GM12874 (cell line): ENCODE data around the gene ASB1.

Source experiments
- CTCF ChIP-seq: IDR thresholded peaks from 2 replicates; pipeline ENCODE4 v1.5.1; 2011; ENCODE audit warnings: low read depth, mild to moderate bottlenecking, control low read depth, low read length, moderate library complexity; ENCODE audit not compliant: insufficient read depth

Gene ASB1

GRCh38 chr2:238445409-238446190 lies 18.9 kb downstream of the ASB1 start:
- TF ChIP-seq CTCF = no peak

- TF ChIP-seq CTCF = no peak
These were observed 19.6 kb downstream of the ASB1 start for GRCh38 chr2:238446371-238446770.

GRCh38 chr2:238448031-238448955 lies 21.6 kb downstream of the ASB1 start:
- TF ChIP-seq CTCF = no peak

GRCh38 chr2:238449241-238449640 lies 22.5 kb downstream of the ASB1 start:
- TF ChIP-seq CTCF = no peak

GRCh38 chr2:238449909-238450417 lies 23.2 kb downstream of the ASB1 start:
- TF ChIP-seq CTCF = no peak

GRCh38 chr2:238450440-238450861 lies 23.7 kb downstream of the ASB1 start:
- TF ChIP-seq CTCF = no peak

GRCh38 chr2:238453842-238454241 lies 27.1 kb downstream of the ASB1 start:
- TF ChIP-seq CTCF = no peak
